Cardiac muscle cell (in vitro differentiated cells and primary cell): ENCODE measurements around the gene ZNF608. TPM values are rescaled to one million over a fixed set of nuclear protein-coding genes. Genes with fewer than 3 reads are reported as not detected.

Experiments used
- DNase-seq, 2 donors: peaks; one replicate each; pipeline versions ENCODE4 v3.0.0 to v3.0.0-alpha.2; 2010 to 2017; ENCODE audit warnings: low read depth in 1 of 2, low spot score in 1 of 2
- H3K27ac ChIP-seq: fragments of 200-600 bp; sonication (generic); 2 replicates; pipeline ENCODE4 v1.5.1; 2016
- H3K27me3 ChIP-seq: fragments of 200-600 bp; sonication (generic); 2 replicates; pipeline ENCODE4 v1.6.0; 2016; ENCODE audit warnings: control low read depth
- H3K36me3 ChIP-seq: fragments of 200-600 bp; sonication (generic); 2 replicates; pipeline ENCODE4 v1.5.1; 2016; ENCODE audit warnings: control low read depth
- H3K4me1 ChIP-seq: fragments of 200-600 bp; sonication (generic); 2 replicates; pipeline ENCODE4 v1.8.1; 2017; ENCODE audit warnings: low read depth, mild to moderate bottlenecking, mixed run types
- H3K4me3 ChIP-seq: fragments of 200-600 bp; sonication (generic); 2 replicates; pipeline ENCODE4 v1.5.1; 2016; ENCODE audit warnings: mild to moderate bottlenecking
- H3K9me3 ChIP-seq: fragments of 200-600 bp; sonication (generic); 2 replicates; pipeline ENCODE4 v1.5.1; 2017; ENCODE audit warnings: low read depth, mild to moderate bottlenecking, control low read depth
- CTCF ChIP-seq: IDR thresholded peaks from 2 replicates; pipeline ENCODE4 v1.5.1; 2012; ENCODE audit warnings: low read depth, mild to moderate bottlenecking, low read length
- polyA plus RNA-seq: library from polyadenylated mRNA; unstranded; fragments of >200 nt; fragmentation: Nextera tagmentation; extraction: Ambion mirVana; gene quantifications from 2 replicates; pipeline ENCODE4 v1.2.1, GENCODE V29; 2016
- total RNA-seq: library from RNA; depleted of rRNA; stranded (reverse); fragments of >200 nt; gene quantifications from 2 replicates; pipeline ENCODE4 v1.2.3, GENCODE V29; 2016

Gene ZNF608
- total and polyA plus RNA-seq, 2 experiments from 2014 or later: 39.9 to 115 TPM

- no peak for TF ChIP-seq CTCF
- no peak overlapping the region for H3K4me3 ChIP-seq
- H3K4me1 ChIP-seq: peaks cover 66% of the 10 kb centered on the region
- H3K27ac ChIP-seq: peak overlapping the region; percentile 7
- no peaks in the 10 kb centered on the region for H3K27me3 ChIP-seq
- no peaks in the 10 kb centered on the region for H3K9me3 ChIP-seq
- DNase-seq: no peak
- H3K36me3 ChIP-seq: no peaks in the 10 kb centered on the region
Measured at GRCh38 chr5:124728968-124729332, 17.5 kb downstream of the ZNF608 start.

- no peak for TF ChIP-seq CTCF
- Histone ChIP-seq H3K36me3 (no peaks in the 10 kb centered on the region), H3K27ac (no peak overlapping the region), H3K9me3 (no peaks in the 10 kb centered on the region), H3K27me3 (no peaks in the 10 kb centered on the region), H3K4me3 (no peak overlapping the region), H3K4me1 (peaks cover 61% of the 10 kb centered on the region)
- DNase-seq: no peak
Measured at GRCh38 chr5:124728331-124728967, 18.0 kb downstream of the ZNF608 start.

- Histone ChIP-seq H3K27me3 (no peaks in the 10 kb centered on the region), H3K27ac (peak overlapping the region; percentile 42), H3K4me3 (no peak overlapping the region), H3K4me1 (peaks cover 52% of the 10 kb centered on the region), H3K9me3 (no peaks in the 10 kb centered on the region), H3K36me3 (no peaks in the 10 kb centered on the region)
- DNase-seq: no peak
- TF ChIP-seq CTCF: no peak
Measured at GRCh38 chr5:124726631-124727362, 19.6 kb downstream of the ZNF608 start.

GRCh38 chr5:124725622-124726258, 20.7 kb downstream of the ZNF608 start:
- Histone ChIP-seq H3K4me3 (no peak overlapping the region), H3K9me3 (no peaks in the 10 kb centered on the region), H3K4me1 (peaks cover 56% of the 10 kb centered on the region), H3K36me3 (no peaks in the 10 kb centered on the region), H3K27ac (peak overlapping the region; percentile 27), H3K27me3 (no peaks in the 10 kb centered on the region)
- no peak for DNase-seq
- TF ChIP-seq CTCF: no peak

GRCh38 chr5:124725040-124725434, 21.4 kb downstream of the ZNF608 start:
- no peak for TF ChIP-seq CTCF
- no peak for DNase-seq
- Histone ChIP-seq H3K36me3 (no peaks in the 10 kb centered on the region), H3K4me3 (no peak overlapping the region), H3K4me1 (peaks cover 56% of the 10 kb centered on the region), H3K27me3 (no peaks in the 10 kb centered on the region), H3K27ac (peak overlapping the region; percentile 27), H3K9me3 (no peaks in the 10 kb centered on the region)
